PC-9 (cell line): ENCODE measurements around the gene PTPRR. TPM values are rescaled to one million over a fixed set of nuclear protein-coding genes. Genes with fewer than 3 reads are reported as not detected.

Experiments used
- BruUV-seq: library from RNA; stranded (reverse); fragments of 400-500 nt; replicated peaks from 2 replicates; lab custom pipeline; 2021; lab: Mats Ljungman, UMichigan
- CTCF ChIA-PET: fragments of 300-600 bp; sonication (Branson Sonifier 250); formaldehyde crosslinking; loops from one replicate; lab custom pipeline; 2022; ENCODE audit warnings: antibody characterized with exemption; lab: Charles Lee
- POLR2A ChIA-PET: fragments of 300-600 bp; sonication (Branson Sonifier 250); formaldehyde crosslinking; loops from one replicate; lab custom pipeline; 2022; ENCODE audit warnings: antibody characterized with exemption; ENCODE audit not compliant: unreplicated experiment; lab: Charles Lee
- DNase-seq, 2 experiments: peaks; one replicate each; pipeline versions ENCODE4 v3.0.0 to v3.0.0-alpha.2; 2015 to 2022; ENCODE audit warnings: mixed read lengths in 1 of 2
- H2AFZ ChIP-seq: fragments of 200-600 bp; sonication (generic); 2 replicates; pipeline ENCODE4 v1.8.1; 2017; ENCODE audit warnings: antibody characterized with exemption
- H3F3A ChIP-seq: fragments of 200-600 bp; sonication (generic); 2 replicates; pipeline ENCODE4 v1.8.1; 2017; ENCODE audit warnings: antibody characterized with exemption, mild to moderate bottlenecking, low read depth; ENCODE audit not compliant: insufficient read depth
- H3K27ac ChIP-seq: fragments of 200-600 bp; sonication (generic); 2 replicates; pipeline ENCODE4 v1.6.1; 2016; ENCODE audit warnings: mixed run types
- H3K27me3 ChIP-seq: fragments of 200-600 bp; sonication (generic); 2 replicates; pipeline ENCODE4 v1.6.1; 2016; ENCODE audit warnings: low read depth, mixed run types; ENCODE audit not compliant: insufficient read depth
- H3K36me3 ChIP-seq: fragments of 200-600 bp; sonication (generic); 2 replicates; pipeline ENCODE4 v1.6.1; 2016; ENCODE audit warnings: low read depth, mixed run types
- H3K4me1 ChIP-seq: fragments of 200-600 bp; sonication (generic); replicated peaks from 2 replicates; pipeline ENCODE4 v1.6.1; 2016; ENCODE audit warnings: mixed run types; ENCODE audit not compliant: insufficient read depth
- H3K4me2 ChIP-seq: fragments of 200-600 bp; sonication (generic); 2 replicates; pipeline ENCODE4 v1.6.1; 2017; ENCODE audit warnings: mixed run types
- H3K4me3 ChIP-seq: fragments of 200-600 bp; sonication (generic); 2 replicates; pipeline ENCODE4 v1.6.1; 2016; ENCODE audit warnings: mixed run types
- H3K79me2 ChIP-seq: fragments of 200-600 bp; sonication (generic); 2 replicates; pipeline ENCODE4 v1.6.1; 2017; ENCODE audit warnings: low read depth, mixed run types
- H3K9me2 ChIP-seq: fragments of 200-600 bp; sonication (generic); 2 replicates; pipeline ENCODE4 v1.8.1; 2017; ENCODE audit warnings: mild to moderate bottlenecking; ENCODE audit not compliant: insufficient read depth
- H3K9me3 ChIP-seq: fragments of 200-600 bp; sonication (generic); 2 replicates; pipeline ENCODE4 v1.8.1; 2016; ENCODE audit warnings: low read depth; ENCODE audit not compliant: insufficient read depth
- H4K20me1 ChIP-seq: fragments of 200-600 bp; sonication (generic); 2 replicates; pipeline ENCODE4 v1.8.1; 2017; ENCODE audit not compliant: insufficient read depth
- CTCF ChIP-seq: fragments of 200-600 bp; sonication (generic); conservative IDR thresholded peaks from 2 replicates; pipeline ENCODE4 v1.6.1; 2017; ENCODE audit warnings: mixed run types, antibody characterized with exemption, mild to moderate bottlenecking, moderate library complexity
- EZH2 ChIP-seq: fragments of 200-600 bp; sonication (generic); IDR thresholded peaks from 2 replicates; pipeline ENCODE4 v1.8.0; 2017; ENCODE audit warnings: antibody characterized with exemption, low read depth
- intact Hi-C: fragments of 100-400 bp; cut with micrococcal nuclease; formaldehyde crosslinking; loops from one replicate; pipeline ENCODE4 v1.10.0; 2022; ENCODE audit not compliant: unreplicated experiment
- total RNA-seq: library from RNA; stranded (reverse); gene quantifications from 2 replicates; pipeline ENCODE4 v1.2.3, GENCODE V29; 2021

Gene PTPRR
- total RNA-seq, 1 experiment from 2014 or later: 12.2 TPM

GRCh38 chr12:70964867-70965510 lies 44.5 kb upstream of the PTPRR start:
- Histone ChIP-seq H3K36me3 (no peaks in the 10 kb centered on the region), H3K9me2 (no peaks in the 10 kb centered on the region), H3K4me2 (no peak overlapping the region), H3F3A (no peaks in the 10 kb centered on the region), H3K79me2 (no peaks in the 10 kb centered on the region), H3K4me1 (no peaks in the 10 kb centered on the region), H3K27me3 (no peaks in the 10 kb centered on the region), H3K27ac (no peak overlapping the region), H4K20me1 (no peaks in the 10 kb centered on the region), H3K9me3 (no peaks in the 10 kb centered on the region; the same call in 1 of the 2 replicates), H2AFZ (no peak overlapping the region), H3K4me3 (no peak overlapping the region)
- CTCF ChIA-PET: no interaction called here
- no peak for TF ChIP-seq EZH2
- no peak for TF ChIP-seq CTCF
- BruUV-seq: no TSS peak
- POLR2A ChIA-PET: no interaction called here
- no peak for DNase-seq
- intact Hi-C loops: no loop called here

- H3K27ac ChIP-seq: no peak overlapping the region
- ChIA-PET CTCF (no interaction called here), POLR2A (no interaction called here)
- no peak for DNase-seq
- no peaks in the 10 kb centered on the region for H4K20me1 ChIP-seq
- no peaks in the 10 kb centered on the region for H3K36me3 ChIP-seq
- H3K9me3 ChIP-seq: no peaks in the 10 kb centered on the region; the same call in 1 of the 2 replicates
- intact Hi-C loops: no loop called here
- BruUV-seq: no TSS peak
- 0 out of 2 replicates have a peak, but pooled peaks cover 5% of the 10 kb centered on the region for H3K9me2 ChIP-seq
- H2AFZ ChIP-seq: no peak overlapping the region
- H3K4me3 ChIP-seq: no peak overlapping the region
- no peaks in the 10 kb centered on the region for H3F3A ChIP-seq
- TF ChIP-seq CTCF: no peak
- TF ChIP-seq EZH2: no peak
- H3K79me2 ChIP-seq: no peaks in the 10 kb centered on the region
- no peaks in the 10 kb centered on the region for H3K27me3 ChIP-seq
- H3K4me1 ChIP-seq: no peaks in the 10 kb centered on the region
- no peak overlapping the region for H3K4me2 ChIP-seq
These were observed 42.6 kb upstream of the PTPRR start for GRCh38 chr12:70963081-70963660.

- 0 out of 2 replicates have a peak, but pooled peaks cover 5% of the 10 kb centered on the region for H3K9me2 ChIP-seq
- POLR2A ChIA-PET: no interaction called here
- no peak overlapping the region for H2AFZ ChIP-seq
- H3K27me3 ChIP-seq: no peaks in the 10 kb centered on the region
- no peak overlapping the region for H3K27ac ChIP-seq
- no peak overlapping the region for H3K4me2 ChIP-seq
- intact Hi-C loops: no loop called here
- H3K4me1 ChIP-seq: no peaks in the 10 kb centered on the region
- no peak overlapping the region for H3K4me3 ChIP-seq
- TF ChIP-seq CTCF (no peak), EZH2 (no peak)
- no peak for DNase-seq
- H3F3A ChIP-seq: no peaks in the 10 kb centered on the region
- H3K79me2 ChIP-seq: no peaks in the 10 kb centered on the region
- no peaks in the 10 kb centered on the region; the same call in 1 of the 2 replicates for H3K9me3 ChIP-seq
- BruUV-seq: no TSS peak
- no peaks in the 10 kb centered on the region for H3K36me3 ChIP-seq
- CTCF ChIA-PET: no interaction called here
- no peaks in the 10 kb centered on the region for H4K20me1 ChIP-seq
These were observed 41.8 kb upstream of the PTPRR start for GRCh38 chr12:70962226-70962794.
